Cardiac fibroblast (primary cell): Measurements from ENCODE around the gene RASL10A.

ENCODE experiments used
- DNase-seq, 2 donors: peaks; one replicate each; pipeline versions ENCODE4 v3.0.0 to v3.0.0-alpha.2; 2010; ENCODE audit warnings: low read depth in 2 of 2
- H3K4me3 ChIP-seq, 2 donors: replicated peaks in 1 of 2; 1 replicate in 1 of 2; 2 replicates in 1 of 2; pipeline ENCODE4 v1.5.1; 2011; ENCODE audit warnings: low read depth in 2 of 2, low read length in 2 of 2, mild to moderate bottlenecking in 2 of 2, moderate library complexity in 1 of 2
- CTCF ChIP-seq: IDR thresholded peaks from one replicate; pipeline ENCODE4 v1.5.1; 2011; ENCODE audit warnings: low read depth, mild to moderate bottlenecking, low read length, inconsistent platforms

The RASL10A gene

GRCh38 chr22:29310863-29311339, 4.6 kb downstream of the RASL10A start:
- peak overlapping the region in 1 of 2 donors; percentile 18 for H3K4me3 ChIP-seq
- no peak for TF ChIP-seq CTCF
- DNase-seq: peak; percentile 98 to 99

- TF ChIP-seq CTCF: no peak
- H3K4me3 ChIP-seq: no peak overlapping the region
- no peak for DNase-seq
Observed at GRCh38 chr22:29310065-29310862, 5.2 kb downstream of the RASL10A start.

GRCh38 chr22:29309332-29310064, 6.0 kb downstream of the RASL10A start:
- no peak for TF ChIP-seq CTCF
- H3K4me3 ChIP-seq: peak overlapping the region in 1 of 2 donors; percentile 40
- no peak for DNase-seq

GRCh38 chr22:29308791-29309262, 6.7 kb downstream of the RASL10A start:
- DNase-seq: peak; percentile 46 to 84
- H3K4me3 ChIP-seq: peak overlapping the region in 1 of 2 donors; percentile 77
- no peak for TF ChIP-seq CTCF

- TF ChIP-seq CTCF: no peak
- H3K4me3 ChIP-seq: peak overlapping the region in 1 of 2 donors; percentile 77
- DNase-seq: no peak
Observed at GRCh38 chr22:29308148-29308790, 7.2 kb downstream of the RASL10A start.

- no peak for DNase-seq
- H3K4me3 ChIP-seq: peak overlapping the region; percentile 61 to 77
- no peak for TF ChIP-seq CTCF
Observed at GRCh38 chr22:29307596-29308147, 7.8 kb downstream of the RASL10A start.
